HepG2 (cell line): ENCODE measurements around the gene THADA. TPM values are rescaled to one million over a fixed set of nuclear protein-coding genes. Genes with fewer than 3 reads are reported as not detected.
A peak's percentile ranks its signal among the peaks of the same experiment; 100 is the strongest.

ENCODE experiments used
- ATF6 ChIP-seq: sonication (generic); formaldehyde crosslinking; conservative IDR thresholded peaks from 2 replicates; pipeline ENCODE4 v1.4.0; 2020; ENCODE audit warnings: missing genetic modification reagents
- DRAP1 ChIP-seq: IDR thresholded peaks from 2 replicates; pipeline ENCODE4 v1.6.1; 2016; ENCODE audit warnings: missing genetic modification reagents, missing compliant biosample characterization
- FOXJ3 ChIP-seq: sonication (generic); formaldehyde crosslinking; IDR thresholded peaks from 2 replicates; pipeline ENCODE4 v1.4.0; 2020; ENCODE audit warnings: missing genetic modification reagents, mild to moderate bottlenecking, borderline replicate concordance
- GATAD2A ChIP-seq: IDR thresholded peaks from 2 replicates; pipeline ENCODE4 v1.6.1; 2016
- KLF16 ChIP-seq, 2 experiments: sonication (generic) in 1 of 2; formaldehyde crosslinking in 1 of 2; IDR thresholded peaks; 2 replicates each; pipeline versions ENCODE4 v1.6.1 to v1.8.0; 2016 to 2023; ENCODE audit warnings: missing genetic modification reagents in 2 of 2, missing compliant biosample characterization in 1 of 2
- MAFK ChIP-seq, 2 experiments: IDR thresholded peaks in 1 of 2; conservative IDR thresholded peaks in 1 of 2; 2 replicates each; pipeline ENCODE4 v1.6.1; 2011; ENCODE audit warnings: improper control_type of control experiment in 2 of 2, low read length in 2 of 2
- NCOR1 ChIP-seq: fragments of 200-600 bp; sonication (generic); IDR thresholded peaks from 2 replicates; pipeline ENCODE4 v1.7.0; 2017; ENCODE audit warnings: antibody characterized with exemption, low read length, borderline replicate concordance
- POLR2AphosphoS2 ChIP-seq: IDR thresholded peaks from 2 replicates; pipeline ENCODE4 v1.6.1; 2011; ENCODE audit warnings: low read depth, low read length, improper control_type of control experiment
- PRPF4 ChIP-seq: fragments of 200-400 bp; formaldehyde crosslinking; IDR thresholded peaks from 2 replicates; pipeline ENCODE4 v1.6.1; 2016; ENCODE audit warnings: low read length, low read depth; ENCODE audit not compliant: poor library complexity, severe bottlenecking
- RBAK ChIP-seq: sonication (generic); formaldehyde crosslinking; IDR thresholded peaks from 2 replicates; pipeline ENCODE4 v1.5.1; 2020; ENCODE audit warnings: mild to moderate bottlenecking, missing genetic modification reagents
- SIN3A ChIP-seq: IDR thresholded peaks from 2 replicates; pipeline ENCODE4 v1.6.1; 2011; ENCODE audit warnings: low read depth, mild to moderate bottlenecking, control low read depth, low read length, borderline replicate concordance
- SMARCC2 ChIP-seq: fragments of 450-650 bp; IDR thresholded peaks from 2 replicates; pipeline ENCODE4 v1.6.1; 2017; ENCODE audit warnings: antibody characterized with exemption, mild to moderate bottlenecking
- SRSF1 ChIP-seq: fragments of 200-400 bp; formaldehyde crosslinking; optimal IDR thresholded peaks from 2 replicates; pipeline ENCODE3; 2017; ENCODE audit warnings: mild to moderate bottlenecking, low read depth, low read length, moderate library complexity
- STAG1 ChIP-seq: sonication (generic); formaldehyde crosslinking; IDR thresholded peaks from 2 replicates; pipeline ENCODE4 v1.4.0; 2020; ENCODE audit warnings: missing genetic modification reagents
- ZFAT ChIP-seq: sonication (generic); formaldehyde crosslinking; conservative IDR thresholded peaks from 2 replicates; pipeline ENCODE4 v1.8.1; 2023; ENCODE audit warnings: missing genetic modification reagents, inconsistent platforms
- ZNF143 ChIP-seq: sonication (generic); formaldehyde crosslinking; IDR thresholded peaks from 2 replicates; pipeline ENCODE4 v1.4.0; 2020; ENCODE audit warnings: missing genetic modification reagents
- ZNF224 ChIP-seq: sonication (generic); formaldehyde crosslinking; IDR thresholded peaks from 2 replicates; pipeline ENCODE4 v1.5.0; 2020; ENCODE audit warnings: mild to moderate bottlenecking, missing genetic modification reagents
- ZNF335 ChIP-seq: sonication (generic); formaldehyde crosslinking; IDR thresholded peaks from 2 replicates; pipeline ENCODE4 v1.4.0; 2020; ENCODE audit warnings: missing genetic modification reagents
- ZNF512 ChIP-seq: sonication (generic); formaldehyde crosslinking; IDR thresholded peaks from 2 replicates; pipeline ENCODE4 v1.4.0; 2020; ENCODE audit warnings: mild to moderate bottlenecking, missing genetic modification reagents
- ZNF615 ChIP-seq: sonication (generic); formaldehyde crosslinking; IDR thresholded peaks from 2 replicates; pipeline ENCODE4 v1.5.0; 2020; ENCODE audit warnings: mild to moderate bottlenecking, missing genetic modification reagents, borderline replicate concordance
- ZNF879 ChIP-seq: sonication (generic); formaldehyde crosslinking; IDR thresholded peaks from 2 replicates; pipeline ENCODE4 v1.8.1; 2023; ENCODE audit warnings: missing genetic modification reagents
- ZUFSP ChIP-seq: sonication (generic); formaldehyde crosslinking; IDR thresholded peaks from 2 replicates; pipeline ENCODE4 v1.9.0; 2021; ENCODE audit warnings: missing genetic modification reagents, mild to moderate bottlenecking, borderline replicate concordance
- polyA plus RNA-seq, 8 experiments: library from polyadenylated mRNA; depleted of rRNA in 3 of 8; stranded (reverse) in 7 of 8; unstranded in 1 of 8; fragments of >200 nt; fragmentation: Illumina TruSeq in 4 of 8; extraction: Trizol in 4 of 8; gene quantifications; 2 replicates each; pipeline versions ENCODE4 v1.2.1 to v1.2.3, GENCODE V29; 2011 to 2016; ENCODE audit warnings: low read depth in 4 of 8, missing spikeins in 1 of 8, mixed read lengths in 1 of 8; ENCODE audit not compliant: insufficient read depth in 1 of 8
- total RNA-seq, 5 experiments: library from RNA; depleted of rRNA; stranded (reverse); fragments of >200 nt; fragmentation: Illumina TruSeq; extraction: Trizol; gene quantifications; 2 replicates each; pipeline ENCODE4 v1.2.3, GENCODE V29; 2016; ENCODE audit warnings: low read depth in 1 of 5

The THADA gene
- total and polyA plus RNA-seq, 2 of the 13 experiments (the other 11 are each of a cell fraction or from before 2014, with no cell fraction given), result 12.7 to 21.7 TPM

- no peak for TF ChIP-seq ZFAT (CRISPR knock-in tag)
- TF ChIP-seq ZNF512 (CRISPR knock-in tag), result no peak
- TF ChIP-seq GATAD2A (CRISPR knock-in tag), result peak; percentile 98
- TF ChIP-seq STAG1 (CRISPR knock-in tag), result peak; percentile 33
- no peak for TF ChIP-seq RBAK (CRISPR knock-in tag)
- no peak for TF ChIP-seq MAFK (conservative IDR thresholded peaks at IDR 0.05 in 1 of 2, IDR thresholded peaks at IDR 0.05 in 1 of 2; ENCODE audit: low read length in 2 of 2)
- 0 out of 2 replicates have a peak, but pooled peaks have one; percentile 15 for TF ChIP-seq ZNF224 (CRISPR knock-in tag)
- peak; percentile 82 for TF ChIP-seq ZNF615 (CRISPR knock-in tag)
- peak in 1 of 2 experiments; percentile 80; a peak in 1 of 4 replicates for TF ChIP-seq KLF16 (CRISPR knock-in tag; IDR thresholded peaks at IDR 0.05)
- TF ChIP-seq SIN3A, result peak; percentile 49; the same call in 1 of the 2 replicates
- TF ChIP-seq PRPF4, result no peak
- TF ChIP-seq FOXJ3 (CRISPR knock-in tag), result peak; percentile 95; the same call in 1 of the 2 replicates
- no peak for TF ChIP-seq SMARCC2
- no peak for TF ChIP-seq POLR2AphosphoS2
- no peak for TF ChIP-seq ZUFSP (CRISPR knock-in tag)
- TF ChIP-seq ZNF143, result no peak
- peak; percentile 89 for TF ChIP-seq SRSF1
- TF ChIP-seq ZNF879 (CRISPR knock-in tag), result no peak
- TF ChIP-seq DRAP1 (CRISPR knock-in tag), result peak; percentile 62
- peak; percentile 96 for TF ChIP-seq NCOR1
- TF ChIP-seq ZNF335 (CRISPR knock-in tag), result no peak
- TF ChIP-seq ATF6 (CRISPR knock-in tag), result no peak; the same call in 1 of the 2 replicates
These were observed 401.5 kb downstream of the THADA start (continued) for GRCh38 chr2:43194121-43194869.
